OCI-LY7 (cell line): ENCODE results near the gene RBCK1.

Experiments
- CTCF ChIP-seq: fragments of 200-600 bp; sonication (generic); conservative IDR thresholded peaks from 2 replicates; pipeline ENCODE4 v1.5.1; 2014; ENCODE audit warnings: mild to moderate bottlenecking, antibody characterized with exemption, low read length, moderate library complexity, mixed read lengths
- EZH2phosphoT487 ChIP-seq: fragments of 200-600 bp; sonication (generic); IDR thresholded peaks from 2 replicates; pipeline ENCODE4 v1.6.1; 2018; ENCODE audit warnings: low read depth, borderline replicate concordance, mild to moderate bottlenecking, mixed run types, antibody characterized with exemption, low read length, moderate library complexity, mixed read lengths

- TF ChIP-seq EZH2phosphoT487 (no peak), CTCF (no peak)
Measured at GRCh38 chr20:396252-396618, 11.9 kb upstream of the RBCK1 start.
